NB4 (cell line): Measurements from ENCODE around the gene DLG2.

Experiments
- DNase-seq: peaks from one replicate; pipeline ENCODE4 v3.0.0; 2010; ENCODE audit warnings: low read depth
- H3K4me3 ChIP-seq: one replicate; pipeline ENCODE4 v1.5.1; 2011; ENCODE audit warnings: mild to moderate bottlenecking, low read depth, low read length, moderate library complexity
- MYC ChIP-seq: IDR thresholded peaks from 2 replicates; pipeline ENCODE4 v1.6.1; 2011; ENCODE audit warnings: low read depth, low read length
- POLR2A ChIP-seq: IDR thresholded peaks from 2 replicates; pipeline ENCODE4 v1.6.1; 2011; ENCODE audit warnings: mild to moderate bottlenecking; ENCODE audit not compliant: insufficient read length; ENCODE audit errors: extremely low read depth
- TF ChIP-seq, protein P1 (sequence below): IDR thresholded peaks from one replicate; pipeline ENCODE4 v1.5.1; 2012; ENCODE audit warnings: low read depth, low read length
- TF ChIP-seq, protein P2 (sequence below): IDR thresholded peaks from 2 replicates; pipeline ENCODE4 v1.6.1; 2011; ENCODE audit warnings: low read depth, low read length

DLG2 gene

DNA sequence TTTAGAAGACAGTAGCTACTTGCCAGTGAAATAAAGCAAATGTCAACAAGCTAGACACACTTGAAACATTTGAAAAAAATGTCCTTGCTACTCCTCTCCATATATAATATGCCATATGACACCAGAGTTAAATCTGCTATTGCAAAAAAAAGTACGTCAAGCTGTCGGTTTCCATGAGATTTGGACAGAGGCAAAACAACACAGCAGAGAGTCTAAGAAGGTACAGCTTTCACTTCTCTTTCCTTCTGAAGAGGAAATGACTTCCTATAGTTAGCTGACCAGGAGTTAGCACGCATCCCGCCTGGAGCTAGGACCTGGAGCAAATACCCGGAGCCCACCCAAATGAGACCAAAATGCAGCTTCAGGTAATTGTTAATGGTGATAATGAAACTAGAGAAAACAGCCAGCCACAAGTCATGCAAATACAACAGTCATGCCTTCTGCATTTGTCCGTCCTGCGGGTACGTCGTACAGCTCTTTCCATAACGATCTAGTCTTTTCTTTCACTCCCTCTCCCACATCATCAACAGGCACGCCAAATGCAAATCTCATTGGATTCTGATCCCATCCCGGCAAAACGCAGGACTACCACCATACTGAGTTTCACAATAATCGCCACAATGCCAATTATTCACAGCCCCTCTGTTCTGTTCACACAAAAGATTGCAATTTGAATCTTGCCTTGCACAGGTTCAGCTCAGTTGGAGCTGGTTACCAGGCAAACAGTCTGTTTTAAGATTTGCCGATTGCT is 1945.9 kb downstream of the DLG2 start:
- H3K4me3 ChIP-seq: no peak overlapping the region
- no peak for TF ChIP-seq POLR2A
- TF ChIP-seq, protein P1, sequence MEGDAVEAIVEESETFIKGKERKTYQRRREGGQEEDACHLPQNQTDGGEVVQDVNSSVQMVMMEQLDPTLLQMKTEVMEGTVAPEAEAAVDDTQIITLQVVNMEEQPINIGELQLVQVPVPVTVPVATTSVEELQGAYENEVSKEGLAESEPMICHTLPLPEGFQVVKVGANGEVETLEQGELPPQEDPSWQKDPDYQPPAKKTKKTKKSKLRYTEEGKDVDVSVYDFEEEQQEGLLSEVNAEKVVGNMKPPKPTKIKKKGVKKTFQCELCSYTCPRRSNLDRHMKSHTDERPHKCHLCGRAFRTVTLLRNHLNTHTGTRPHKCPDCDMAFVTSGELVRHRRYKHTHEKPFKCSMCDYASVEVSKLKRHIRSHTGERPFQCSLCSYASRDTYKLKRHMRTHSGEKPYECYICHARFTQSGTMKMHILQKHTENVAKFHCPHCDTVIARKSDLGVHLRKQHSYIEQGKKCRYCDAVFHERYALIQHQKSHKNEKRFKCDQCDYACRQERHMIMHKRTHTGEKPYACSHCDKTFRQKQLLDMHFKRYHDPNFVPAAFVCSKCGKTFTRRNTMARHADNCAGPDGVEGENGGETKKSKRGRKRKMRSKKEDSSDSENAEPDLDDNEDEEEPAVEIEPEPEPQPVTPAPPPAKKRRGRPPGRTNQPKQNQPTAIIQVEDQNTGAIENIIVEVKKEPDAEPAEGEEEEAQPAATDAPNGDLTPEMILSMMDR: no peak
- TF ChIP-seq MYC: no peak
- TF ChIP-seq, protein P2, sequence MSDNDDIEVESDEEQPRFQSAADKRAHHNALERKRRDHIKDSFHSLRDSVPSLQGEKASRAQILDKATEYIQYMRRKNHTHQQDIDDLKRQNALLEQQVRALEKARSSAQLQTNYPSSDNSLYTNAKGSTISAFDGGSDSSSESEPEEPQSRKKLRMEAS: no peak
- DNase-seq: no peak

- H3K4me3 ChIP-seq: no peak overlapping the region
- no peak for DNase-seq
- TF ChIP-seq POLR2A (no peak), MYC (no peak)
- TF ChIP-seq, protein P2: no peak
- TF ChIP-seq, protein P1: no peak
Measured at GRCh38 chr11:83680321-83680720, 1946.8 kb downstream of the DLG2 start.

DNA sequence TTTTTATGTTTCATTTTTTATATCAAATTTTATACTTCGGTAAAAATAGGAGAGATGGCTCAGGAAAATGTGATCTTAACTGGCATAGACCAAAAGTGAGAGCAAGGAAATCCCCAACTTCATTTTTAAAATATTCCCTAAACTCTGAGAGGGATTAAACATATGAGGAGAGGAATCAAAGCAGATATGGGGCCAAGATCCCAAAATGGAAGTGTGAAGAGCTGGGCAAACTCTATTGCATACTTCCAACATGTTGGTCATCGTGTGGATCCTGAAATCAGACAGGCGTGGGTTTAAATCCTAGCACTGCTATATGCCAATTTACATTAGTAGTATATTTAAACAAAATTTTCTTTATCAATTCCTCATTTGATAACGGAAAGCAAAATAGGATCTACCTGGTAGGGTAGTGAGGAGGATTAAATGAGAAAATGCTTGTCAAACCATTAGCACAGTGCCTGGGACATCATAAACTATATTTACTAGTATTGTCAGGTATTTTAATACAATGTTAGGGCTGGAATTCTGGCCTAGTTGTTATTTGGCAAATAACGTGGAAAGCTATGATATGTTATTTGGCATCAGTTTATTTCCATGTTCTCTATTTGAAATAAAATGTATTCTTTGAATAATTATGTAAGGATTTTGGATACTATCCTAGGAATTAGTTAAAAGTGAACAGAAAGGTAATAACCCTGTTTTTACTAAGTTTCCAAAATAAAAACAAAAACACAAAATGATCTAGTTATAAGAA is 1948.1 kb downstream of the DLG2 start:
- TF ChIP-seq POLR2A (no peak), MYC (no peak)
- TF ChIP-seq, protein P2: no peak
- no peak overlapping the region for H3K4me3 ChIP-seq
- no peak for DNase-seq

GRCh38 chr11:83677730-83678129 is 1949.4 kb downstream of the DLG2 start:
- no peak overlapping the region for H3K4me3 ChIP-seq
- no peak for DNase-seq
- TF ChIP-seq, protein P2: no peak
- no peak for TF ChIP-seq MYC

DNA sequence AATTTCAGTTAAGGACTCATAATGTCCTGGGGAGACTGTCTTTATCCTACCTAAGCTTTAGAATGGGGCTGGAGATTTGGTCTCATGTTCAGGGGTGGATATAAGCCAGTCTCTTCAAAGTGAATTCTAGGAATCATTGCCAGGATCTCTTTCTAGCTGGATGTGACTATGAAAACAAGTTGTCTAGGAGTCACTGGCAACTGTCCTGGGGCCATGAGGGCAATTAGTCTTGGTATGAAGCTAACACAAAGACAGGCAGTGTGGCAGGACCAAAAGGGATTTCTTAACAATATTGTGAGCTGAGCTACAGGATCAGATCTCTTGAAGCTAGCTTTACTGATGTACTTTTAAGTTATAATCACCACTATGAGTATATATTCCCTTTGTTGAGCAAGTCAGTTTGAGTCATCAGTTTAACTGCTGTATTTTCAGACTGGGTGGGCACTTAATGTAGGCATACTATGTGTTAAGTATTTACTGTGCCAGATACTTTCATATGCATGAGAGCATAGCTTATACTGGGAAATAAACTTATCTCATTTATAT is 1951.0 kb downstream of the DLG2 start:
- no peak for DNase-seq
- TF ChIP-seq MYC (no peak), POLR2A (no peak)
- TF ChIP-seq, protein P1: no peak
- TF ChIP-seq, protein P2: no peak
- no peak overlapping the region for H3K4me3 ChIP-seq

DNA sequence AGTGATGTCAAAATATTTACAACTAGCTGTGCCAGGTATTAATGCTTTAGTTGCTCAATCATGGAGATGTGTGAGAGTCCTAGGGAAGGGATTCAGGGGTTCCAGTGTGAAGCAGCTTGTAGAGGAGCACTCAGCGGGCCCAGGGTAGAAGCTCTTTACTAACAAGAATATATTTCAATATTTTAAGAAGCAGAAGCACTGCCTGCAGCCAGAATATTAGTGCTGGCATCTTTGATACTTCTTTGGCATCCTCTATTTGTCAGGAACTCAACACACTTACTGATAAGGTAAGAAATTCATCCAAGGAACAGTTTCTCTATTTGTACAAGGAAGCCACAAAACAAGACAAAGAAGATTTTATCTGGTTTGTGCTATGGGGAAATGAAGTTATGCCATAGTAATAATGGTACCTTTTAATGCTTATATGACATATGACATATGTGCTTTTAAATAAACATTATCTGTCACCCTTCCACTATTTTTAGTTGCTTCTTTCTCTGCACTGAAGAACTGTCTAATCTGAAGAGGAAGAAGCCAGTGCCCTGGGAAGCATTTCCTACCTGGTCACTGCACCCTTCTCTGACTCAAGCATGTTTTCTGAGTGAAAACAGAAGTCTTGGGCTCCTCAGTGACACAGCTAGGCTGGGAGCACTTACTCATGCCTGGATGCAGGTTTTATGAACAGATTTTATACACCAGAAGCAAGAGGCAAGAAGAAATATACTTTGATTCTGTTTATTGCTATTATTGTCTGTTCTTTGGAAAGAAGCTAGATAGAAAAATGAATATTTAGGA is 1952.8 kb downstream of the DLG2 start:
- DNase-seq: no peak
- TF ChIP-seq, protein P2: no peak
- TF ChIP-seq POLR2A: no peak
- no peak for TF ChIP-seq MYC
- TF ChIP-seq, protein P1: no peak

More for the DNA sequence above, 1952.8 kb downstream of the DLG2 start:
- no peak overlapping the region for H3K4me3 ChIP-seq
